ENCODE data around the gene PADI4.

DNA sequence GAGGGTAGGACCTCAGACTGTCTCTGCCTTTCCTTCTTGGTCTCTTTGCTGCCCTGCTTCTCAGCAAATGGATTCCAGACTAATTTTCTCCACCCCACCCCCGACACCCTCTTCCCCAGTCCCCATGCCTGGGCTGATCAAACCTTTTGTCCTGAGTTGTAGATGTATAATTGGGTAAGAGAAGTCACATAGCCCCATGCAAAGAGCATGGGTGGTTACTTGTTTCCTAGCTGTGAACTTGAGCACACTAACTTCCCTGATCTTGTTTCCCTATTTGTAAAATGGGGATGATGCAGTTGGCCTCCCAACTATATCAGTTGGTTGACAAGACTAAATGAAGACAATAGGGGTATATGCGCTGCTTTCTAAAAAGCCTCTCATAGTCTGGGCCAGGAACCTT lies 73.2 kb downstream of the PADI4 start:
- TF ChIP-seq, protein P1, sequence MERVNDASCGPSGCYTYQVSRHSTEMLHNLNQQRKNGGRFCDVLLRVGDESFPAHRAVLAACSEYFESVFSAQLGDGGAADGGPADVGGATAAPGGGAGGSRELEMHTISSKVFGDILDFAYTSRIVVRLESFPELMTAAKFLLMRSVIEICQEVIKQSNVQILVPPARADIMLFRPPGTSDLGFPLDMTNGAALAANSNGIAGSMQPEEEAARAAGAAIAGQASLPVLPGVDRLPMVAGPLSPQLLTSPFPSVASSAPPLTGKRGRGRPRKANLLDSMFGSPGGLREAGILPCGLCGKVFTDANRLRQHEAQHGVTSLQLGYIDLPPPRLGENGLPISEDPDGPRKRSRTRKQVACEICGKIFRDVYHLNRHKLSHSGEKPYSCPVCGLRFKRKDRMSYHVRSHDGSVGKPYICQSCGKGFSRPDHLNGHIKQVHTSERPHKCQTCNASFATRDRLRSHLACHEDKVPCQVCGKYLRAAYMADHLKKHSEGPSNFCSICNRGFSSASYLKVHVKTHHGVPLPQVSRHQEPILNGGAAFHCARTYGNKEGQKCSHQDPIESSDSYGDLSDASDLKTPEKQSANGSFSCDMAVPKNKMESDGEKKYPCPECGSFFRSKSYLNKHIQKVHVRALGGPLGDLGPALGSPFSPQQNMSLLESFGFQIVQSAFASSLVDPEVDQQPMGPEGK (CRISPR knock-in tag; IDR thresholded peaks at IDR 0.05; ENCODE audit: borderline replicate concordance) = no peak
- TF ChIP-seq ZNF565 (CRISPR knock-in tag; conservative IDR thresholded peaks at IDR 0.05; ENCODE audit: low read depth) (no peak), PPARA (CRISPR knock-in tag; IDR thresholded peaks at IDR 0.05; ENCODE audit: borderline replicate concordance) (no peak), ESRRG (CRISPR knock-in tag; IDR thresholded peaks at IDR 0.05) (no peak), ARNTL (CRISPR knock-in tag; IDR thresholded peaks at IDR 0.05; ENCODE audit: borderline replicate concordance, low read depth) (no peak), RARB (CRISPR knock-in tag; IDR thresholded peaks at IDR 0.05) (no peak)

All from SK-N-SH treated with all-trans-retinoic acid at 6 μM for 48 hours (cell line).